ENCODE measurements around the gene ZBTB16. TPM values are rescaled to one million over a fixed set of nuclear protein-coding genes. Genes with fewer than 3 reads are reported as not detected.

Gene ZBTB16
- total RNA-seq, 5 donors from 2014 or later (not counting 1 experiment from before 2014, with no cell fraction given) = 8.3 to 20.5 (median 12.4) TPM

- ATAC-seq (replicated peaks in 1 of 4) (no peak), DNase-seq (no peak)
- Histone ChIP-seq H3K27me3 (replicated peaks in 1 of 2; ENCODE audit: control insufficient read depth in 2 of 2, extremely low read depth in 1 of 2, insufficient read depth in 2 of 2, low read length in 1 of 2) (peaks cover 0 to 26% of the 10 kb centered on the region in 2 experiments), H3K36me3 (ENCODE audit: control insufficient read depth in 2 of 2, extremely low read depth in 1 of 2, insufficient read depth in 1 of 2, low read length in 1 of 2) (no peaks in the 10 kb centered on the region), H3K27ac (ENCODE audit: low read length) (peak overlapping the region; percentile 23), H3K9me3 (no peaks in the 10 kb centered on the region), H3K4me3 (ENCODE audit: control insufficient read depth in 1 of 2, extremely low read depth in 1 of 2, low read length in 1 of 2) (no peak overlapping the region), H3K4me1 (ENCODE audit: control insufficient read depth in 1 of 2, extremely low read depth in 1 of 2, insufficient read depth in 2 of 2, low read length in 2 of 2) (peaks cover 0 to 22% of the 10 kb centered on the region in 2 experiments)
- Mint-ChIP-seq H3K27ac (peak overlapping the region; percentile 15 to 61), H3K9me3 (no peaks in the 10 kb centered on the region), H3K4me3 (peak overlapping the region in 1 of 3 donors; percentile 6), H3K4me1 (peaks cover 11 to 41% (median 20%) of the 10 kb centered on the region in 3 donors), H3K36me3 (peaks cover 3% of the 10 kb centered on the region), H3K27me3 (peaks cover 0 to 7% of the 10 kb centered on the region in 2 donors)
- WGBS (ENCODE audit: insufficient coverage) = 92% methylated on average over 26 of the region's 26 CpGs
- ChIA-PET CTCF (no interaction called here), POLR2A (no interaction called here)
Observed at GRCh38 chr11:114063149-114063828, 3.8 kb downstream of the ZBTB16 start.

GRCh38 chr11:114063829-114064201 is 4.3 kb downstream of the ZBTB16 start:
- peaks cover 0 to 17% of the 10 kb centered on the region in 2 experiments for H3K4me1 ChIP-seq (ENCODE audit: control insufficient read depth in 1 of 2, extremely low read depth in 1 of 2, insufficient read depth in 2 of 2, low read length in 2 of 2)
- peak overlapping the region; percentile 23 for H3K27ac ChIP-seq (ENCODE audit: low read length)
- no peaks in the 10 kb centered on the region for H3K36me3 ChIP-seq (ENCODE audit: control insufficient read depth in 2 of 2, extremely low read depth in 1 of 2, insufficient read depth in 1 of 2, low read length in 1 of 2)
- Mint-ChIP-seq H3K36me3 (peaks cover 3% of the 10 kb centered on the region), H3K4me3 (no peak overlapping the region), H3K9me3 (no peaks in the 10 kb centered on the region), H3K27ac (no peak overlapping the region), H3K4me1 (peaks cover 9 to 41% (median 16%) of the 10 kb centered on the region in 3 donors), H3K27me3 (peaks cover 0 to 7% of the 10 kb centered on the region in 2 donors)
- no peaks in the 10 kb centered on the region for H3K9me3 ChIP-seq
- CTCF ChIA-PET = no interaction called here
- DNase-seq (no peak), ATAC-seq (replicated peaks in 1 of 4) (no peak)
- POLR2A ChIA-PET = no interaction called here
- no peak overlapping the region for H3K4me3 ChIP-seq (ENCODE audit: control insufficient read depth in 1 of 2, extremely low read depth in 1 of 2, low read length in 1 of 2)
- whole genome bisulfite sequencing (ENCODE audit: insufficient coverage) = 90% methylated on average over 8 of the region's 8 CpGs
- H3K27me3 ChIP-seq (replicated peaks in 1 of 2; ENCODE audit: control insufficient read depth in 2 of 2, extremely low read depth in 1 of 2, insufficient read depth in 2 of 2, low read length in 1 of 2) = peaks cover 0 to 21% of the 10 kb centered on the region in 2 experiments

- Histone ChIP-seq H3K36me3 (ENCODE audit: control insufficient read depth in 2 of 2, extremely low read depth in 1 of 2, insufficient read depth in 1 of 2, low read length in 1 of 2) (no peaks in the 10 kb centered on the region), H3K27ac (ENCODE audit: low read length) (peak overlapping the region; percentile 64), H3K4me3 (ENCODE audit: control insufficient read depth in 1 of 2, extremely low read depth in 1 of 2, low read length in 1 of 2) (no peak overlapping the region), H3K9me3 (no peaks in the 10 kb centered on the region), H3K27me3 (replicated peaks in 1 of 2; ENCODE audit: control insufficient read depth in 2 of 2, extremely low read depth in 1 of 2, insufficient read depth in 2 of 2, low read length in 1 of 2) (peaks cover 0 to 17% of the 10 kb centered on the region in 2 experiments), H3K4me1 (ENCODE audit: control insufficient read depth in 1 of 2, extremely low read depth in 1 of 2, insufficient read depth in 2 of 2, low read length in 2 of 2) (peaks cover 0 to 13% of the 10 kb centered on the region in 2 experiments)
- no peak for DNase-seq
- H3K4me3 Mint-ChIP-seq = no peak overlapping the region
- peaks cover 0 to 7% of the 10 kb centered on the region in 2 donors for H3K27me3 Mint-ChIP-seq
- H3K36me3 Mint-ChIP-seq = peaks cover 3% of the 10 kb centered on the region
- peaks cover 5 to 37% (median 12%) of the 10 kb centered on the region in 3 donors for H3K4me1 Mint-ChIP-seq
- ChIA-PET POLR2A (interaction anchor here in 1 of 2 donors (0.6 kb wide), 1 partner anchor 9 kb away, joined by 3 read pairs; no protein-coding TSS in a partner anchor), CTCF (no interaction called here)
- ATAC-seq (replicated peaks in 1 of 4) = no peak
- no peak overlapping the region for H3K27ac Mint-ChIP-seq
- 87% methylated on average over 14 of the region's 14 CpGs for WGBS (ENCODE audit: insufficient coverage)
- no peaks in the 10 kb centered on the region for H3K9me3 Mint-ChIP-seq
Observed at GRCh38 chr11:114064216-114064615, 4.7 kb downstream of the ZBTB16 start.

GRCh38 chr11:114065094-114065493 is 5.6 kb downstream of the ZBTB16 start:
- ATAC-seq (replicated peaks in 1 of 4) (no peak), DNase-seq (no peak)
- Mint-ChIP-seq H3K4me1 (peaks cover 5 to 37% (median 11%) of the 10 kb centered on the region in 3 donors), H3K9me3 (no peaks in the 10 kb centered on the region), H3K27ac (peak overlapping the region; percentile 65 to 72), H3K27me3 (peaks cover 0 to 5% of the 10 kb centered on the region in 2 donors), H3K36me3 (peaks cover 3% of the 10 kb centered on the region), H3K4me3 (peak overlapping the region in 1 of 3 donors; percentile 42)
- peaks cover 0 to 11% of the 10 kb centered on the region in 2 experiments for H3K27me3 ChIP-seq (replicated peaks in 1 of 2; ENCODE audit: control insufficient read depth in 2 of 2, extremely low read depth in 1 of 2, insufficient read depth in 2 of 2, low read length in 1 of 2)
- ChIA-PET POLR2A (interaction anchor here in 1 of 2 donors (1.2 kb wide), 1 partner anchor 13 kb away, joined by 9 read pairs; no protein-coding TSS in a partner anchor), CTCF (interaction anchor here in 1 of 2 donors (1.1 kb wide), 1 partner anchor 18 kb away, joined by 3 read pairs; no protein-coding TSS in a partner anchor)
- peaks cover 0 to 9% of the 10 kb centered on the region in 2 experiments for H3K4me1 ChIP-seq (ENCODE audit: control insufficient read depth in 1 of 2, extremely low read depth in 1 of 2, insufficient read depth in 2 of 2, low read length in 2 of 2)
- H3K36me3 ChIP-seq (ENCODE audit: control insufficient read depth in 2 of 2, extremely low read depth in 1 of 2, insufficient read depth in 1 of 2, low read length in 1 of 2) = no peaks in the 10 kb centered on the region
- peak overlapping the region; percentile 64 for H3K27ac ChIP-seq (ENCODE audit: low read length)
- no peak overlapping the region for H3K4me3 ChIP-seq (ENCODE audit: control insufficient read depth in 1 of 2, extremely low read depth in 1 of 2, low read length in 1 of 2)
- no CpG with 5 or more reads among the region's 4 CpGs for WGBS (ENCODE audit: insufficient coverage)
- no peaks in the 10 kb centered on the region for H3K9me3 ChIP-seq

GRCh38 chr11:114066046-114066648 is 6.6 kb downstream of the ZBTB16 start:
- 69% methylated on average over 8 of the region's 14 CpGs for WGBS (ENCODE audit: insufficient coverage)
- H3K36me3 Mint-ChIP-seq = peaks cover 3% of the 10 kb centered on the region
- peak overlapping the region; percentile 64 for H3K27ac ChIP-seq (ENCODE audit: low read length)
- H3K4me1 Mint-ChIP-seq = peaks cover 5 to 38% (median 10%) of the 10 kb centered on the region in 3 donors
- ChIA-PET CTCF (interaction anchor here in 1 of 2 donors (0.6 to 1.1 kb wide), 4 partner anchors 8 to 17 kb away, joined by 3 read pairs; no protein-coding TSS in a partner anchor), POLR2A (interaction anchor here in 1 of 2 donors (0.6 to 1.2 kb wide), 4 partner anchors 8 to 34 kb away, joined by 3 to 9 read pairs (median 4); no protein-coding TSS in a partner anchor)
- ATAC-seq (replicated peaks in 1 of 4) (peak; percentile 21 to 62 (median 38)), DNase-seq (peak in 23 of 35 experiments; percentile 9 to 70 (median 33))
- peaks cover 0 to 7% of the 10 kb centered on the region in 2 experiments for H3K27me3 ChIP-seq (replicated peaks in 1 of 2; ENCODE audit: control insufficient read depth in 2 of 2, extremely low read depth in 1 of 2, insufficient read depth in 2 of 2, low read length in 1 of 2)
- peaks cover 0 to 3% of the 10 kb centered on the region in 2 donors for H3K27me3 Mint-ChIP-seq
- peak overlapping the region in 2 of 3 donors; percentile 3 to 21 for H3K4me3 Mint-ChIP-seq
- H3K9me3 Mint-ChIP-seq = no peaks in the 10 kb centered on the region
- no peak overlapping the region for H3K4me3 ChIP-seq (ENCODE audit: control insufficient read depth in 1 of 2, extremely low read depth in 1 of 2, low read length in 1 of 2)
- peak overlapping the region; percentile 62 to 86 for H3K27ac Mint-ChIP-seq
- H3K4me1 ChIP-seq (ENCODE audit: control insufficient read depth in 1 of 2, extremely low read depth in 1 of 2, insufficient read depth in 2 of 2, low read length in 2 of 2) = peaks cover 0 to 4% of the 10 kb centered on the region in 2 experiments
- H3K36me3 ChIP-seq (ENCODE audit: control insufficient read depth in 2 of 2, extremely low read depth in 1 of 2, insufficient read depth in 1 of 2, low read length in 1 of 2) = no peaks in the 10 kb centered on the region
- H3K9me3 ChIP-seq = no peaks in the 10 kb centered on the region

- no peaks in the 10 kb centered on the region for H3K27me3 Mint-ChIP-seq
- POLR2A ChIA-PET = no interaction called here
- H3K27ac Mint-ChIP-seq = peak overlapping the region in 1 of 2 donors; percentile 12
- Histone ChIP-seq H3K4me3 (ENCODE audit: control insufficient read depth in 1 of 2, extremely low read depth in 1 of 2, low read length in 1 of 2) (no peak overlapping the region), H3K4me1 (ENCODE audit: control insufficient read depth in 1 of 2, extremely low read depth in 1 of 2, insufficient read depth in 2 of 2, low read length in 2 of 2) (peaks cover 3 to 5% of the 10 kb centered on the region in 2 experiments), H3K27ac (ENCODE audit: low read length) (no peak overlapping the region), H3K9me3 (no peaks in the 10 kb centered on the region), H3K27me3 (replicated peaks in 1 of 2; ENCODE audit: control insufficient read depth in 2 of 2, extremely low read depth in 1 of 2, insufficient read depth in 2 of 2, low read length in 1 of 2) (no peaks in the 10 kb centered on the region), H3K36me3 (ENCODE audit: control insufficient read depth in 2 of 2, extremely low read depth in 1 of 2, insufficient read depth in 1 of 2, low read length in 1 of 2) (no peaks in the 10 kb centered on the region)
- no peak for ATAC-seq (replicated peaks in 1 of 4)
- H3K36me3 Mint-ChIP-seq = peaks cover 3% of the 10 kb centered on the region
- 85% methylated on average over 3 of the region's 4 CpGs for WGBS (ENCODE audit: insufficient coverage)
- peaks cover 14 to 45% (median 18%) of the 10 kb centered on the region in 3 donors for H3K4me1 Mint-ChIP-seq
- CTCF ChIA-PET = no interaction called here
- H3K9me3 Mint-ChIP-seq = no peaks in the 10 kb centered on the region
- H3K4me3 Mint-ChIP-seq = no peak overlapping the region
- no peak for DNase-seq
Observed at GRCh38 chr11:114068327-114068726, 8.8 kb downstream of the ZBTB16 start.
